Measurements from ENCODE around the gene NDUFAF5.

The NDUFAF5 gene

DNA sequence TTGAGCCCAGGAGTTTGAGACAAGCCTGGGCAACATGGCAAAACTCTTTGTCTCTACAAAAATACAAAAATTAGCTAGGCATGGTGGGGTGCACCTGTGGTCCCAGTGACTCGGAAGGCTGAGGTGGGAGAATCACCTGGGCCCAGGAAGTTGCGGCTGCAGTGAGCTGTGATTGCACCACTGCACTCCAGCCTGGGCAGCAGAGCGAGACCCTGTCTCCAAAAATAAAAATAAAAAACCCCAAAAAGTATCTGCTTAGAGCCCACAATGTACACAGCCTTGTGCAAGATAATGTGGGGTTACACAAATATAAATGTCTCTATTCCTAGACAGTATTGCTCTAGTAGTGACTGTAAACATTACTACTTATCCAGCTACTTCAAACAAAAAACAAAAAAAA is 6.0 kb upstream of the NDUFAF5 start:
- Histone ChIP-seq H3K4me3 (ENCODE audit: insufficient read length, low read depth) (no peak overlapping the region), H3K9ac (ENCODE audit: insufficient read length, low read depth) (no peak overlapping the region), H3K36me3 (ENCODE audit: insufficient read depth, insufficient read length, low read length) (peaks cover 84% of the 10 kb centered on the region), H3K4me1 (ENCODE audit: insufficient read depth, insufficient read length) (no peaks in the 10 kb centered on the region), H3K9me3 (ENCODE audit: insufficient read depth, low read length) (no peaks in the 10 kb centered on the region), H3K27me3 (ENCODE audit: insufficient read depth, insufficient read length) (no peaks in the 10 kb centered on the region)
- TF ChIP-seq SUZ12 (IDR thresholded peaks at IDR 0.05; ENCODE audit: extremely low read depth, insufficient read depth, insufficient read length) (no peak), YY1 (IDR thresholded peaks at IDR 0.05; ENCODE audit: insufficient read depth, insufficient read length) (no peak), ZNF274 (IDR thresholded peaks at IDR 0.05; ENCODE audit: low read depth, low read length) (no peak)
- DNase-seq (ENCODE audit: low read depth, low spot score) = no peak

DNA sequence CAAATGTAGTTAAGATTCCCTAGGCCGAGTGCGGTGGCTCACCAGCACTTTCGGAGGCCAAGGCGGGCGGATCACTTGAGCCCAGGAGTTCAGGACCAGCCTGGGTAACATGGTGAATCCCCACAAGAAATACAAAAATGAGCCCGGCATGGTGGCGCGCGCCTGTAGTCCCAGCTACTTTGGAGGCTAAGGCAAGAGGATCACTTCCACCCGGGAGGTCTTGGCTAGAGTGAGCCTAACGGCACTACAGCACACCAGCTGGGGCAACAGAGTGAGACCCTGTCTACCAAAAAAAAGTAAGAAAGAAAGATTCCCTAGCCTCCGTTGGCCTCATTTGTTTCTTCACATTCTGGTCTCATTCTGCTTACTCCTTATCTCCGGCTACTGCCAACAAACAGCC is 1.3 kb upstream of the NDUFAF5 start:
- no peaks in the 10 kb centered on the region for H3K27me3 ChIP-seq (ENCODE audit: insufficient read depth, insufficient read length)
- H3K9ac ChIP-seq (ENCODE audit: insufficient read length, low read depth) = peak overlapping the region; percentile 95
- peaks cover 58% of the 10 kb centered on the region for H3K36me3 ChIP-seq (ENCODE audit: insufficient read depth, insufficient read length, low read length)
- H3K4me1 ChIP-seq (ENCODE audit: insufficient read depth, insufficient read length) = no peaks in the 10 kb centered on the region
- peak overlapping the region; percentile 84 for H3K4me3 ChIP-seq (ENCODE audit: insufficient read length, low read depth)
- TF ChIP-seq YY1 (IDR thresholded peaks at IDR 0.05; ENCODE audit: insufficient read depth, insufficient read length) (no peak), ZNF274 (IDR thresholded peaks at IDR 0.05; ENCODE audit: low read depth, low read length) (no peak), SUZ12 (IDR thresholded peaks at IDR 0.05; ENCODE audit: extremely low read depth, insufficient read depth, insufficient read length) (no peak)
- no peaks in the 10 kb centered on the region for H3K9me3 ChIP-seq (ENCODE audit: insufficient read depth, low read length)
- DNase-seq (ENCODE audit: low read depth, low spot score) = no peak

DNA sequence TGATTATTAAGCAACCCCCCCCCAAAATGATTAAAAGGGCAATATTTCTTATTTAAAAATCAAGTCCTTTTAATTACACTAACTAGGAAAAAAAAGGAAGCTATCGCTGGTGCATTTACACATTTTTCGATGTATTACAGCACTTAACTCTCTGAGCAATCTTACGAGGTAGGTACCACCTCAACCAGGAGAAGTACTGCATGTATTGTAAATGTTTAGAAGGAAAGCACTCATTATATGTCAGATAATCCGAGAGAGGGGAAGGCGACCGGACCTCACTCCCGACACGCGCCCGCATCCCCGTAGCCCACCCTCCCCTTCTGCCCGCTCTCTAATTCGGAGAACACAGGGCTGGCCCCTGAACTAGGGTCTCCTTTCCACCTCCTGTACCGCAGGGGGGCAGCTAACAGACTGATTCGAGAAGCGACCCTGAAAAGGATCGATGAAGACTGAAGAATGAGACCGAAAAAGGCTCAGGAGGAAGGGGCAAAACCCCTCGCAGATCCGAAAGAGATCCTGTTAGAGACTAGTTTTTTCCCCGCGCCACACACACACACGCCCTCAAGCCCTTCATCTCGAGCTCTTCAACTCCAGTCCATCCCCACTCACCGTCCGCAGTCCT is 446 bp upstream of the NDUFAF5 start:
- Histone ChIP-seq H3K27me3 (ENCODE audit: insufficient read depth, insufficient read length) (no peaks in the 10 kb centered on the region), H3K9me3 (ENCODE audit: insufficient read depth, low read length) (no peaks in the 10 kb centered on the region), H3K9ac (ENCODE audit: insufficient read length, low read depth) (peak overlapping the region; percentile 95), H3K4me1 (ENCODE audit: insufficient read depth, insufficient read length) (no peaks in the 10 kb centered on the region), H3K4me3 (ENCODE audit: insufficient read length, low read depth) (peak overlapping the region; percentile 84), H3K36me3 (ENCODE audit: insufficient read depth, insufficient read length, low read length) (peaks cover 62% of the 10 kb centered on the region)
- DNase-seq (ENCODE audit: low read depth, low spot score) = no peak
- TF ChIP-seq YY1 (IDR thresholded peaks at IDR 0.05; ENCODE audit: insufficient read depth, insufficient read length) = no peak

DNA sequence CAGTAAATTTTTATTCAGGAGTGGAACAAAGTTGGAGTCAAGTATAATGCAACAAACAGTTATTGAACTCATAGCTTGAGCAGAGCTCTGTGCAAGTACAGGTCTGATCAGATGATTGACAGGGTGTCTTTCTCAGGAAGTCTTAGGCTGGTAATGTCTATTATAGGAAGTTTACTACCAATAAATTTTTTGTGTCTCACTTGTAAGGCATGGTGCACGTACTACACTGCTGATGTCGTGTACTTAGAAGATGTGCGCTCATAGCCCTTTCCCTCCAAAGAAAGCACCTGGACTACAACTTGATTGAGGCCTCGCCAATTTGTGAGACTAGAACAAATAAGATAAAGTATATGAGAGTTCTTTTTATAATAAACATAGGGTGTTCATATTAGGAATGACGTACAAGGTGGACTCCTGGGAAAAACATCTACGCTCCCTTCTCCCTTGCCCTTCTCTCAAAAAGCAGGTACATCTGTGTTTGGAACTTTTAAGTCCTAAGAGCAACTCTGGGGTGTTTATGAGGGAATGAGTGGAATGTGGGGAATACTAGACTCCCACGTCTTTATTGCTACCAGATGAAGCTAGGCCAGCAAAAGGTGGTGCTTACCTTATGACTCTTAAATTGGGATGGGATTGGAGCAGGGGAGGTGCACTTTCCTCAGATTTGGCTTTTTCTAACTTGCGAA is 1.5 kb downstream of the NDUFAF5 start:
- DNase-seq (ENCODE audit: low read depth, low spot score) = no peak
- TF ChIP-seq ZNF274 (IDR thresholded peaks at IDR 0.05; ENCODE audit: low read depth, low read length) = no peak
- no peak for TF ChIP-seq YY1 (IDR thresholded peaks at IDR 0.05; ENCODE audit: insufficient read depth, insufficient read length)
- no peak for TF ChIP-seq SUZ12 (IDR thresholded peaks at IDR 0.05; ENCODE audit: extremely low read depth, insufficient read depth, insufficient read length)
- Histone ChIP-seq H3K27me3 (ENCODE audit: insufficient read depth, insufficient read length) (no peaks in the 10 kb centered on the region), H3K9me3 (ENCODE audit: insufficient read depth, low read length) (no peaks in the 10 kb centered on the region), H3K4me1 (ENCODE audit: insufficient read depth, insufficient read length) (no peaks in the 10 kb centered on the region), H3K4me3 (ENCODE audit: insufficient read length, low read depth) (peak overlapping the region; percentile 84), H3K36me3 (ENCODE audit: insufficient read depth, insufficient read length, low read length) (peaks cover 63% of the 10 kb centered on the region), H3K9ac (ENCODE audit: insufficient read length, low read depth) (peak overlapping the region; percentile 63)

DNA sequence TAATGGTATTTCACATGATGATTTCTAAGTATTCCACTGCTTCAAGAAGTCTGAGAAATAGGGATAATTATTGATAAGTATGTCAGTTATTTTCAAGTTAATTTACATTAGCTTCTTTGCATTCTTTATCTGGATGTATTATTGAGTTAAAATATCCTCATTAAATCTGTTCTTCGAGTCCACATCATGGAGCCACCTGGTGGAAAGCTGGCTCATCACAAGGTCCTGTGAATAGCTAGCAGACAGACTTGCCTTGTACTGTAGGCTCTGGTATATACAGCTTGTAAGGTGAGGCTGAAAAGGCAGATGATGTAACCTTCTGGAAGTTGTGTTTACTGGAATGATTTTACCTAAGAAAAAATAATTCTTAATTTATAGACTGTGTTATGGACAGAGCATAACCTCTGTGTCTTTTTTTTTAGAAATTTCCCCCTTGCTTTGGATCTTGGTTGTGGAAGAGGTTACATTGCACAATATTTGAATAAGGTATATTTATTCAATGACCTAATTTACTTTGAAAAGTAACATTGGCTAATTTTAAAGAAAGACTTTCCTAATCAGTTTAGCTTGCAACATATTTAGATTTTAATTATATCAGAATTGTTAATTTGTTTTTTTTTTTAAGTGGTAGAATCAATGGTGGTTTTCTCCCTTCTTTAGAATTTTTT is 3.5 kb downstream of the NDUFAF5 start:
- no peaks in the 10 kb centered on the region for H3K9me3 ChIP-seq (ENCODE audit: insufficient read depth, low read length)
- peak; percentile 25 for DNase-seq (ENCODE audit: low read depth, low spot score)

DNA sequence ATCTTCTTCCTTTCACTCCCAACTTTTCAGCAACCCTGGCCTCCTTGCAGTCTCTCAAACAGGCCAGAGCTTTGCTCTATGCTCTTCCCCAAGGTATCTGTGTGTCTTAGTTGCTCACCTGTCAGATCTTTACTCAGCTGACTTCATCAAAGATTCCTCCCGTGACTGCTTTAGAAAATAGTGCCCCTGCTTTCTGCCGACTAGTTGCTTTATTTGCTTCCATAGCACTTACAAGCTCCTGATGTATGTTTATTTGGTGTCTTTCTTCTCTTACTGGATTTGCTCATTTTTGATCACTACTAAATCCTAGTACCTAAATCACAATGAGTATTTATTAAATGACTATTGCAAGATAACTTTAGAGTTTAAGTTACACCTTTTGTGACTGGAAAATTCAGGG is 5.9 kb downstream of the NDUFAF5 start:
- Histone ChIP-seq H3K4me1 (ENCODE audit: insufficient read depth, insufficient read length) (no peaks in the 10 kb centered on the region), H3K36me3 (ENCODE audit: insufficient read depth, insufficient read length, low read length) (peaks cover 81% of the 10 kb centered on the region), H3K9me3 (ENCODE audit: insufficient read depth, low read length) (no peaks in the 10 kb centered on the region), H3K27me3 (ENCODE audit: insufficient read depth, insufficient read length) (no peaks in the 10 kb centered on the region), H3K9ac (ENCODE audit: insufficient read length, low read depth) (no peak overlapping the region), H3K4me3 (ENCODE audit: insufficient read length, low read depth) (no peak overlapping the region)
- TF ChIP-seq ZNF274 (IDR thresholded peaks at IDR 0.05; ENCODE audit: low read depth, low read length) (no peak), SUZ12 (IDR thresholded peaks at IDR 0.05; ENCODE audit: extremely low read depth, insufficient read depth, insufficient read length) (no peak), YY1 (IDR thresholded peaks at IDR 0.05; ENCODE audit: insufficient read depth, insufficient read length) (no peak)
- DNase-seq (ENCODE audit: low read depth, low spot score) = no peak

More for the DNA sequence above, 3.5 kb downstream of the NDUFAF5 start:
- peaks cover 62% of the 10 kb centered on the region for H3K36me3 ChIP-seq (ENCODE audit: insufficient read depth, insufficient read length, low read length)
- no peaks in the 10 kb centered on the region for H3K27me3 ChIP-seq (ENCODE audit: insufficient read depth, insufficient read length)
- H3K4me1 ChIP-seq (ENCODE audit: insufficient read depth, insufficient read length) = no peaks in the 10 kb centered on the region
- H3K4me3 ChIP-seq (ENCODE audit: insufficient read length, low read depth) = no peak overlapping the region
- no peak overlapping the region for H3K9ac ChIP-seq (ENCODE audit: insufficient read length, low read depth)
- TF ChIP-seq ZNF274 (IDR thresholded peaks at IDR 0.05; ENCODE audit: low read depth, low read length) (no peak), SUZ12 (IDR thresholded peaks at IDR 0.05; ENCODE audit: extremely low read depth, insufficient read depth, insufficient read length) (no peak), YY1 (IDR thresholded peaks at IDR 0.05; ENCODE audit: insufficient read depth, insufficient read length) (no peak)
